K562 (cell line): ENCODE data around the gene FMNL1. TPM values are rescaled to one million over a fixed set of nuclear protein-coding genes. Genes with fewer than 3 reads are reported as not detected.

Experiments used
- BCLAF1 ChIP-seq, 2 experiments: fragments of 450-650 bp in 1 of 2; IDR thresholded peaks; 2 replicates each; pipeline ENCODE4 v1.6.1; 2011 to 2017; ENCODE audit warnings: low read depth in 2 of 2, antibody characterized with exemption in 1 of 2, borderline replicate concordance in 1 of 2, low read length in 1 of 2, mild to moderate bottlenecking in 1 of 2, mixed read lengths in 1 of 2; ENCODE audit not compliant: control insufficient read depth in 1 of 2
- BRF1 ChIP-seq: IDR thresholded peaks from 3 replicates; pipeline ENCODE4 v1.6.1; 2011; ENCODE audit warnings: borderline replicate concordance, mild to moderate bottlenecking; ENCODE audit not compliant: insufficient read length; ENCODE audit errors: extremely low read depth
- CHAMP1 ChIP-seq: fragments of 450-650 bp; IDR thresholded peaks from 2 replicates; pipeline ENCODE4 v1.6.1; 2016; ENCODE audit warnings: mild to moderate bottlenecking
- FOS ChIP-seq: IDR thresholded peaks from 3 replicates; pipeline ENCODE4 v1.6.1; 2011; ENCODE audit not compliant: insufficient read length; ENCODE audit errors: extremely low read depth
- HNRNPL ChIP-seq: fragments of 200-400 bp; formaldehyde crosslinking; IDR thresholded peaks from 2 replicates; pipeline ENCODE4 v1.6.1; 2017; ENCODE audit warnings: low read depth, mild to moderate bottlenecking, low read length
- HOXB6 ChIP-seq: fragments of 250-450 bp; sonication (Bioruptor Pico); IDR thresholded peaks from 2 replicates; pipeline ENCODE4 v1.5.1; 2022; ENCODE audit warnings: mild to moderate bottlenecking, borderline replicate concordance
- JUND ChIP-seq, 2 experiments: IDR thresholded peaks; 2 replicates in 1 of 2; 3 replicates in 1 of 2; pipeline ENCODE4 v1.6.1; 2011; ENCODE audit warnings: borderline replicate concordance in 2 of 2, low read depth in 2 of 2, low read length in 2 of 2, improper control_type of control experiment in 1 of 2, missing biosample characterization in 1 of 2, missing genetic modification characterization in 1 of 2, missing genetic modification reagents in 1 of 2
- TFAP4 ChIP-seq: sonication (generic); formaldehyde crosslinking; IDR thresholded peaks from 2 replicates; pipeline ENCODE4 v1.8.0; 2022; ENCODE audit warnings: missing genetic modification reagents, mild to moderate bottlenecking, moderate library complexity, borderline replicate concordance
- ZBTB7A ChIP-seq: IDR thresholded peaks from 2 replicates; pipeline ENCODE4 v1.6.1; 2011; ENCODE audit warnings: low read depth, mild to moderate bottlenecking, low read length, moderate library complexity, borderline replicate concordance; ENCODE audit not compliant: control insufficient read depth
- ZNF407 ChIP-seq: fragments of 450-650 bp; IDR thresholded peaks from 2 replicates; pipeline ENCODE4 v1.6.1; 2016; ENCODE audit warnings: low read depth
- ZNF77 ChIP-seq: fragments of 250-450 bp; sonication (Bioruptor Pico); IDR thresholded peaks from 2 replicates; pipeline ENCODE4 v1.5.0; 2020
- polyA plus RNA-seq, 8 experiments: library from polyadenylated mRNA; depleted of rRNA in 4 of 8; stranded (reverse) in 5 of 8; unstranded in 3 of 8; fragments of >200 nt; fragmentation: Nextera tagmentation in 2 of 8; fragmentation: Illumina TruSeq in 1 of 8; extraction: Ambion mirVana in 2 of 8; extraction: Trizol in 1 of 8; gene quantifications; 2 replicates each; pipeline versions ENCODE4 v1.2.1 to v1.2.3, GENCODE V29; 2011 to 2014; ENCODE audit warnings: inconsistent platforms in 1 of 8, missing spikeins in 1 of 8
- total RNA-seq, 7 experiments: library from RNA; depleted of rRNA in 6 of 7; stranded (reverse); fragments of >200 nt in 6 of 7; fragmentation: Illumina TruSeq in 2 of 7; extraction: Trizol in 2 of 7; gene quantifications; 2 replicates each; pipeline versions ENCODE4 v1.2.1 to v1.2.3, GENCODE V29; 2011 to 2021; ENCODE audit warnings: low replicate concordance in 1 of 7

FMNL1 gene
- total and polyA plus RNA-seq, 9 of the 15 experiments (the other 6 are each of a cell fraction or from before 2014, with no cell fraction given), result 0.70 to 36.6 (median 7.7) TPM

GRCh38 chr17:45270828-45271418 lies 49.2 kb downstream of the FMNL1 start (continued):
- peak; percentile 53; the same call in 1 of the 2 replicates for TF ChIP-seq TFAP4 (CRISPR knock-in tag)
- 0 out of 2 replicates have a peak, but pooled peaks have one; percentile 27 for TF ChIP-seq JUND (IDR thresholded peaks at IDR 0.05; ENCODE audit: borderline replicate concordance, low read depth, low read length)
- no peak; the same call in 2 of the 3 replicates for TF ChIP-seq JUND (tag; IDR thresholded peaks at IDR 0.05; ENCODE audit: borderline replicate concordance, low read depth, low read length)
- TF ChIP-seq CHAMP1, result no peak
- TF ChIP-seq HOXB6, result no peak
- no peak for TF ChIP-seq BCLAF1 (IDR thresholded peaks at IDR 0.05; ENCODE audit: borderline replicate concordance in 1 of 2, control insufficient read depth in 1 of 2, low read depth in 2 of 2, low read length in 1 of 2)
- TF ChIP-seq FOS, result no peak
- TF ChIP-seq ZNF407, result no peak
- no peak for TF ChIP-seq HNRNPL
- TF ChIP-seq ZNF77 (CRISPR knock-in tag), result no peak
- no peak for TF ChIP-seq BRF1
- TF ChIP-seq ZBTB7A, result peak; percentile 50; the same call in 1 of the 2 replicates
